Naive B cell (primary cell): ENCODE measurements around the gene IL1R1. TPM values are rescaled to one million over a fixed set of nuclear protein-coding genes. Genes with fewer than 3 reads are reported as not detected.

Source experiments
- ATAC-seq, 2 donors: fragments of 150-1000 bp; cut with Tn5 transposase; 2 replicates each; pipeline ENCODE4 v1.10.0; 2021; ENCODE audit warnings: low read depth in 2 of 2, mild to moderate bottlenecking in 2 of 2, moderate library complexity in 2 of 2
- DNase-seq: peaks from one replicate; pipeline ENCODE4 v3.0.0; 2022
- H3K27ac Mint-ChIP-seq, 6 donors: one replicate each; pipeline ENCODE4 v1.8.0; 2020 to 2022; ENCODE audit warnings: mild to moderate bottlenecking in 6 of 6, mixed read lengths in 6 of 6, moderate library complexity in 5 of 6, inconsistent platforms in 2 of 6
- H3K27me3 Mint-ChIP-seq, 3 donors: one replicate each; pipeline ENCODE4 v1.8.0; 2021 to 2022; ENCODE audit warnings: mixed read lengths in 3 of 3, mild to moderate bottlenecking in 1 of 3
- H3K36me3 Mint-ChIP-seq, 2 donors: one replicate each; pipeline ENCODE4 v1.8.0; 2020 to 2022; ENCODE audit warnings: mixed read lengths in 2 of 2, inconsistent platforms in 1 of 2, mild to moderate bottlenecking in 1 of 2
- H3K4me1 Mint-ChIP-seq, 3 donors: one replicate each; pipeline ENCODE4 v1.8.0; 2020 to 2022; ENCODE audit warnings: mixed read lengths in 3 of 3, inconsistent platforms in 1 of 3, mild to moderate bottlenecking in 1 of 3, moderate library complexity in 1 of 3
- H3K4me3 Mint-ChIP-seq, 8 donors: one replicate each; pipeline ENCODE4 v1.8.0; 2020 to 2022; ENCODE audit warnings: mild to moderate bottlenecking in 8 of 8, mixed read lengths in 8 of 8, moderate library complexity in 8 of 8, inconsistent platforms in 2 of 8
- H3K9me3 Mint-ChIP-seq, 7 donors: one replicate each; pipeline ENCODE4 v1.8.0; 2020 to 2022; ENCODE audit warnings: mixed read lengths in 7 of 7, mild to moderate bottlenecking in 5 of 7, inconsistent platforms in 2 of 7, moderate library complexity in 1 of 7
- polyA plus RNA-seq, 6 donors: library from polyadenylated mRNA; unstranded; fragments of 300-500 nt; fragmentation: Illumina TruSeq; gene quantifications; one replicate each; pipeline ENCODE4 v1.2.3, GENCODE V29; 2021; ENCODE audit warnings: low read depth in 6 of 6

Gene IL1R1
- polyA plus RNA-seq, 6 donors from 2014 or later: 0.29 TPM; not detected in 5

DNA sequence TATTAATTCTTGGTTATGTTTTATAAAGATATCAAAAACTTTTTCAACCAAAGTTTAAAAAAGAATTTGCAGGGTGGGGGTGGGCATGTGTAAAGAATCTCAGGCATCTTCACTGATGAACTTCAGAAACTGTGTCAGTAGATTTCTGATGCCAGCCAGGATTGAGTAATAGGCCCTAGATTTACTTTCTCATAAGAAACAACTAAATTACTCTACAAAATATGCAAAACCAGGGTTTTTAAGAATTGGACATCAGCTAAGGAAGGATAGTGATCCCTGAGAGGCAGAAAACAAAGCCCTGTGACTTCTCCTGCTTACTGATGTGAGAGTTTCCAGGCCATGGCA, 11.9 kb upstream of the IL1R1 start:
- ATAC-seq: no peak
- Mint-ChIP-seq H3K27ac (no peak overlapping the region), H3K4me1 (no peaks in the 10 kb centered on the region), H3K4me3 (no peak overlapping the region), H3K27me3 (peaks cover 8 to 22% (median 22%) of the 10 kb centered on the region in 3 donors), H3K36me3 (peaks cover 0 to 10% of the 10 kb centered on the region in 2 donors), H3K9me3 (peaks cover 4 to 11% (median 7%) of the 10 kb centered on the region in 7 donors)
- no peak for DNase-seq

GRCh38 chr2:102131564-102131963, 11.0 kb upstream of the IL1R1 start:
- H3K4me1 Mint-ChIP-seq: no peaks in the 10 kb centered on the region
- DNase-seq: no peak
- no peak for ATAC-seq
- no peak overlapping the region for H3K27ac Mint-ChIP-seq
- peaks cover 0 to 10% of the 10 kb centered on the region in 2 donors for H3K36me3 Mint-ChIP-seq
- H3K9me3 Mint-ChIP-seq: peaks cover 4 to 11% (median 7%) of the 10 kb centered on the region in 7 donors
- H3K27me3 Mint-ChIP-seq: peaks cover 8 to 22% (median 21%) of the 10 kb centered on the region in 3 donors
- H3K4me3 Mint-ChIP-seq: no peak overlapping the region

GRCh38 chr2:102137138-102137537, 5.4 kb upstream of the IL1R1 start:
- no peak overlapping the region for H3K27ac Mint-ChIP-seq
- H3K36me3 Mint-ChIP-seq: peaks cover 0 to 8% of the 10 kb centered on the region in 2 donors
- DNase-seq: no peak
- no peak for ATAC-seq
- no peak overlapping the region for H3K4me3 Mint-ChIP-seq
- H3K9me3 Mint-ChIP-seq: peaks cover 0 to 4% (median 0%) of the 10 kb centered on the region in 7 donors
- peaks cover 0 to 2% (median 0%) of the 10 kb centered on the region in 3 donors for H3K4me1 Mint-ChIP-seq
- H3K27me3 Mint-ChIP-seq: peaks cover 25 to 45% (median 30%) of the 10 kb centered on the region in 3 donors

DNA sequence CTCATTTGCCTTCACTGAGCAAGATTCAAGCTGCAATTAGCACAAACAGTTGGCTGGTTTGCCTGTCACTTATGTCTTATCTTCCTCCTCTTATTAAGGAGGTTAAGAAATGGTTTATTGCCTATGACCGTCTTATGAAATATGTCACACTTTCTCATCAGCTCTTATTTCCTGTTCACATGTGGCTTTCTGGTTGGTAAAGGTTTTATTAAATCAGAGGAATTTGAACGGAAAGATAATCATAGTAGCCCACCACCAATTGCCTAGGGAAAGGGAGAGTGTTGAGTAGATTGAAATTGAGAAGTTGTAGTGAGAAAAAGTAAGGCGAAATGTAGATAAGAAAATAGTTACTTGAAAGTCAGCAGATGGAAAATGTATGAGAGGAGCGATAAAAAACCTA, 4.2 kb upstream of the IL1R1 start:
- ATAC-seq: no peak
- peaks cover 0 to 5% (median 2%) of the 10 kb centered on the region in 7 donors for H3K9me3 Mint-ChIP-seq
- peaks cover 0 to 9% (median 0%) of the 10 kb centered on the region in 3 donors for H3K4me1 Mint-ChIP-seq
- H3K27me3 Mint-ChIP-seq: peaks cover 31 to 49% (median 38%) of the 10 kb centered on the region in 3 donors
- no peak for DNase-seq
- no peak overlapping the region for H3K27ac Mint-ChIP-seq
- no peak overlapping the region for H3K4me3 Mint-ChIP-seq
- H3K36me3 Mint-ChIP-seq: peaks cover 0 to 8% of the 10 kb centered on the region in 2 donors

- peaks cover 2 to 10% of the 10 kb centered on the region in 2 donors for H3K36me3 Mint-ChIP-seq
- peaks cover 37 to 64% (median 53%) of the 10 kb centered on the region in 3 donors for H3K27me3 Mint-ChIP-seq
- H3K4me1 Mint-ChIP-seq: peaks cover 0 to 9% (median 0%) of the 10 kb centered on the region in 3 donors
- peaks cover 0 to 17% (median 9%) of the 10 kb centered on the region in 7 donors for H3K9me3 Mint-ChIP-seq
- DNase-seq: no peak
- no peak overlapping the region for H3K27ac Mint-ChIP-seq
- no peak overlapping the region for H3K4me3 Mint-ChIP-seq
- ATAC-seq: no peak
These were observed 2.7 kb upstream of the IL1R1 start for GRCh38 chr2:102139851-102140250.

GRCh38 chr2:102140377-102140776, 2.2 kb upstream of the IL1R1 start:
- DNase-seq (no peak), ATAC-seq (no peak)
- peaks cover 39 to 69% (median 58%) of the 10 kb centered on the region in 3 donors for H3K27me3 Mint-ChIP-seq
- H3K9me3 Mint-ChIP-seq: peaks cover 0 to 22% (median 14%) of the 10 kb centered on the region in 7 donors
- H3K4me3 Mint-ChIP-seq: peak overlapping the region in 1 of 8 donors; percentile 18
- H3K27ac Mint-ChIP-seq: peak overlapping the region in 1 of 6 donors; percentile 67
- H3K4me1 Mint-ChIP-seq: peaks cover 0 to 9% (median 0%) of the 10 kb centered on the region in 3 donors
- peaks cover 8 to 15% of the 10 kb centered on the region in 2 donors for H3K36me3 Mint-ChIP-seq

DNA sequence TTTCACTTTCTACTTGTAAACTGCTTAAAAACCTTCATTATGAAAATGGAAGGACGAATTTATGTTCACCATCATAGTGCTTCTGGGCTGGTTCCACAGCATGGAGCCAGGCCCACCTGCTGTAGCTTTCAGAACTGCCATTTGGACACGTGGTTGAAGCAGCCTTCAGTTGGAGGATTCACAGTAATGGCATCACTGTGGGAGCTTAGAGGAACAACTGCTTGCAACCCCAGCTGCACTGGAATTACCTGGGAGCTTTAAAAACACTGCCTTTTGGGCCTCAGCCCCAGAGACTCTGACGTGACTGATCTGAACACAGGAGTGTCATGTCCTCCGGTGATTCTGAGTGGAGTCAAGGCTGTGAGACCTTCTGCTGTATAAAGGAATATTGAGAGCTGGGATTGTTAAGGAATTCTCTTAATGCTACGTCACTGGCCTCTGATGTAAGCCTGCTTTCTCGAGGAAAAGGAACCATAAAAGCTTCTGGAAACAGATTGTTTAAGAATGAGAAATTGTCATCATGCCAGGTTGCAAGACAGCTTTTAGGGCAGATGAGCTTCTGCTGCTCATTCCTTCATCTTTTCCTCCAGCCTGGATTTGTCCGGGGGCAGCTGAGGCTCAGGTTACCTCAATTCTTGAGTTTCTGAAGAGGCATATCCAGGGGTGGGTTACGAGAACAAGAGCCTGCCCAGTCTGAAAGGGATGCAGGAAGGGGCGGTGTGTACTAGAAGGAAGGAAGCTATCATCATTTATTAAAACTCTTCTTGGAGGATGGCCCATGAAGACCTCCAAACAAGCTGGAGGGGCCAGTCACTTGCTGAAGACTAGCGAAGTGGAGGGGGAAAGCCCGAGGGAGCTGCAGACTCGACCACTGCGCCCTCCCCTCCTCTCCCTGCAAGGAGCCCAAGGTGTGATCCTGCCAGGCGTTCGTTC, 1.3 kb upstream of the IL1R1 start:
- Mint-ChIP-seq H3K9me3 (peaks cover 0 to 31% (median 18%) of the 10 kb centered on the region in 7 donors), H3K27ac (peak overlapping the region in 1 of 6 donors; percentile 67), H3K4me1 (peaks cover 0 to 9% (median 0%) of the 10 kb centered on the region in 3 donors), H3K27me3 (peaks cover 39 to 73% (median 62%) of the 10 kb centered on the region in 3 donors), H3K4me3 (no peak overlapping the region), H3K36me3 (peaks cover 12 to 20% of the 10 kb centered on the region in 2 donors)
- DNase-seq (no peak), ATAC-seq (no peak)

GRCh38 chr2:102142829-102143449, 393 bp downstream of the IL1R1 start:
- DNase-seq: no peak
- no peak for ATAC-seq
- H3K27me3 Mint-ChIP-seq: peaks cover 37 to 74% (median 73%) of the 10 kb centered on the region in 3 donors
- H3K9me3 Mint-ChIP-seq: peaks cover 9 to 48% (median 33%) of the 10 kb centered on the region in 7 donors
- H3K4me3 Mint-ChIP-seq: peak overlapping the region in 2 of 8 donors; percentile 41
- H3K4me1 Mint-ChIP-seq: peaks cover 0 to 9% (median 0%) of the 10 kb centered on the region in 3 donors
- H3K27ac Mint-ChIP-seq: no peak overlapping the region
- peaks cover 12 to 32% of the 10 kb centered on the region in 2 donors for H3K36me3 Mint-ChIP-seq

DNA sequence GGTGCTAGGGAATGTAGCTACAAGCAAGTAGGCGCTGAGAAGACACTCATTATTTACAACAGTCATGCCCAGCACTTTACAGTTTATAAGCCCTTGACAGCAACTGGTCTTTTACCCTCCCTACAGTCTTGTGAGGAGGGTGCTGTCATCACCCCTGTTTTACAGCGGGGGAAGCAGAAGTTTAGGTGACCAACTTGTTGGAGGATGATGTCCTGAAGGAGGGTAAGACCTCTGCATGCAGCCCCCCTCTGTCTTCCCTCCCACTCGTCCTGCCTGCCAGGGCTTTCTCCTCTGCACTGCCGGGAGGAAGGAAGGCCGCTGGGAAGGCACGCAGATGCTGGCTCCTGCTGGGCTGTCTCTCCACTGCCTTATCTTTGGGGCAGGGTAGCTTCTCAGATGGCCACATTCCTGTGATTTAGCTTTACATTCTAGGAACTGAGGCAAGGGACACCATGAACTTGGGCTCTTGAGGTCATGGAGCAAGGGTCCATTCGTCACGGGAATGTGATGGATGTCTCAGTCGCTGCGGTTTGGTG, 972 bp downstream of the IL1R1 start:
- Mint-ChIP-seq H3K27ac (no peak overlapping the region), H3K36me3 (peaks cover 12 to 34% of the 10 kb centered on the region in 2 donors), H3K27me3 (peaks cover 37 to 74% (median 69%) of the 10 kb centered on the region in 3 donors), H3K4me3 (no peak overlapping the region), H3K4me1 (peaks cover 0 to 9% (median 0%) of the 10 kb centered on the region in 3 donors), H3K9me3 (peaks cover 10 to 53% (median 38%) of the 10 kb centered on the region in 7 donors)
- DNase-seq: no peak
- ATAC-seq: no peak

DNA sequence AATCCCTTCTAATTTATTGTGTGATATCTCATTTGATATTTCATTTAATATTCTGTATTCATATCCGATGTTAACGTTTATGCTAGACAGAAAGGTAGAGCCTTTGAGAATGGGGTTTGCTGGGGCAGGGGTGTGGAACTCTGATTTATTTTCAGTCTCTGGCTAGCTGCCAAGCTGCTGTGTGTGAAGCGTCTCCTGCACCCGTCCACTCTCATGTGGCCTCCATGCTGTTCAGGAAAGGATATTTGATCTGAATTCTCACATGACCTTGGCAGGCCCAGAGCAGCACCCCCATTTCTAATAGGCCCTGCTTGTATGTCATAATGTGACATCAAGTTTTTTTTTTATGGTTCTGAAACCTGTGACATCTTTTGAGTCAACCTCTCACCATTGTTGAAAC, 1.6 kb downstream of the IL1R1 start:
- DNase-seq (no peak), ATAC-seq (no peak)
- peak overlapping the region in 1 of 8 donors; percentile 36 for H3K4me3 Mint-ChIP-seq
- H3K4me1 Mint-ChIP-seq: peaks cover 0 to 9% (median 0%) of the 10 kb centered on the region in 3 donors
- peaks cover 36 to 74% (median 69%) of the 10 kb centered on the region in 3 donors for H3K27me3 Mint-ChIP-seq
- peaks cover 12 to 59% (median 44%) of the 10 kb centered on the region in 7 donors for H3K9me3 Mint-ChIP-seq
- H3K27ac Mint-ChIP-seq: no peak overlapping the region
- peaks cover 12 to 40% of the 10 kb centered on the region in 2 donors for H3K36me3 Mint-ChIP-seq

DNA sequence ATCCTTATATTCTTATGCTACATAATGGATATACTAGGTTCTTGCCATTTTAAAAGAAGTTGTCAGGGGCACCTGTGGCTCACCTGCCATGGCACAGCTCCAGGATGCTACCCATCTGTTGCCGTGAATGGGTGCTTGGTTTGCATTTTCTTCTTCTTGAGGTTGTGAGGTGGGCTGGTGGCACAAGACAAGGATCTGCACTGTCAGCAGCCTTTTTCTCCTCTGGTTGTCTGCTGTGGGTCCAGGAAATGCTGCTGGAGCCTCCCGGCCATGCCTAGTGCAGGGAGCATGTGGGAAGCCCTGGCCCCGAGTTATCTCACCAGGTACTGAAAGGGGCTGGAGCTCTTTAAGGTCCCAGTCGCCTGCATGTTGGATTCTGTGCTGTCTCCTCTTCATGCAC, 2.6 kb downstream of the IL1R1 start:
- H3K36me3 Mint-ChIP-seq: peaks cover 12 to 43% of the 10 kb centered on the region in 2 donors
- ATAC-seq: no peak
- peaks cover 34 to 65% (median 60%) of the 10 kb centered on the region in 3 donors for H3K27me3 Mint-ChIP-seq
- H3K4me1 Mint-ChIP-seq: peaks cover 0 to 9% (median 0%) of the 10 kb centered on the region in 3 donors
- peaks cover 12 to 62% (median 49%) of the 10 kb centered on the region in 7 donors for H3K9me3 Mint-ChIP-seq
- H3K4me3 Mint-ChIP-seq: no peak overlapping the region
- H3K27ac Mint-ChIP-seq: no peak overlapping the region
- no peak for DNase-seq

GRCh38 chr2:102145934-102146333, 3.4 kb downstream of the IL1R1 start:
- peaks cover 0 to 9% (median 0%) of the 10 kb centered on the region in 3 donors for H3K4me1 Mint-ChIP-seq
- peaks cover 28 to 57% (median 52%) of the 10 kb centered on the region in 3 donors for H3K27me3 Mint-ChIP-seq
- H3K4me3 Mint-ChIP-seq: no peak overlapping the region
- H3K27ac Mint-ChIP-seq: no peak overlapping the region
- ATAC-seq (no peak), DNase-seq (no peak)
- H3K9me3 Mint-ChIP-seq: peaks cover 12 to 68% (median 54%) of the 10 kb centered on the region in 7 donors
- H3K36me3 Mint-ChIP-seq: peaks cover 12 to 35% of the 10 kb centered on the region in 2 donors

DNA sequence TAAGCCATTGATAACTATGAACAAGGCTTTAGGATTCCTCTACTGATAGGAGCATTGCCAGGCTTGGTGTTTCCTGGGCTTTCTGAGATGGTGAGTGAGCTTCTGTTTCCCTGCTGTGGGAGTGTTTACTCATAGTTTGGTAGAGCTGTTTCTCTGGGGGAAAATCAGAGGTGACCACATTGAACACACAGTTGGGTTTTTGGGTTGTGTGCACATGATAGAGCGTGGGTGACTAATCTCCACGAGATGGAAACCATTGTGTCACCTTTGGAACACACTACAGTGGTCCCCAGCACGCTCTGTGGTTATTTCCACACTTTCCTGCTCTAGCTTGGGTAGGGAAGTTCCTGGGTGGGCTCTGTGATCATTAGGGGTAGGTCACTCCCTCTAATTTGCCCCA, 5.4 kb downstream of the IL1R1 start:
- Mint-ChIP-seq H3K9me3 (peaks cover 12 to 70% (median 58%) of the 10 kb centered on the region in 7 donors), H3K4me3 (no peak overlapping the region), H3K36me3 (peaks cover 12 to 44% of the 10 kb centered on the region in 2 donors), H3K4me1 (peaks cover 0 to 4% (median 0%) of the 10 kb centered on the region in 3 donors), H3K27ac (no peak overlapping the region), H3K27me3 (peaks cover 18 to 53% (median 35%) of the 10 kb centered on the region in 3 donors)
- DNase-seq (no peak), ATAC-seq (no peak)
